NCI-H2196 (cell line): ENCODE measurements around the gene DMPK.
"Not testable (repeated sequence)": the region's sequence is repeated elsewhere in the genome, so short reads cannot be mapped to it uniquely, and the experiment has no call there.

Source experiments
- DNase-seq: peaks from one replicate; lab custom pipeline; 2025; ENCODE audit not compliant: unreplicated experiment; lab: John Stamatoyannopoulos, UW

The DMPK gene

DNA sequence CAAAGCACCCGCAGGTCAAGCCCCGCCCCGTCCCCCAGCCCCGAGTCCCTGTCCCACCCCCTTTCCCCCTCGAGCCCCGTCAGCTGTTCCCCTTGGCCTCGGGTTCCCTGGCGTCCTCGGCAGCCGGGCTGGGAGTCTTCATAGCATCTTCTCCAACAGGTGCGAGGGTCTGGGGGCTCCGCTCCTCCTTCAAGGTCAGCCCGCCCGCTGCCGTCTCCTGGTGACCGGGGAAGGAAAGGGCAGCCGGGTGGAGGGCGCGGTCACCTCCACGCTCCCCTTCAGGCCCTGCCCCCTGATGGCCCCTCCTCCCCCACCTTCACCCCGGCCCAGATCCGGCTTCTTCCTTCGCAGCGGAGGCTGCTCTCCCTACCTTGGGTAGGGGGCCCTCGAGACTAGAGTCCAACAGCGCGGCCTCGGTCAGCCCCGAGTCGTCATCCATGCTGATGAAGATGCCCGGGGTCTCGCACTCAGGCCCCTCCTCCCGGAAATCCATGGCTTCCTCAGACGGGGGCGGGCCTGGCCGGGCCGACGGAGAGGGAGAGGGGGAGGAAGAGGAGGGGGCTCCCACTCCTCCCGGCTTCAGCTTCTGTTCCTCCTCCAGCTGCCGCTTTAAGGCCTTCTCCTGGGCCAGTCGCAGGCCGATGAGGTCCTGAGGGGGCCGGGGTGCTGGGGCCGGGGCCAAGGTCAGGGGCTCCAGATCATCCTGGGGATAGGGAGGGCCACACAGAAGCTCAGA, 33.4 kb upstream of the DMPK start:
- no peak for DNase-seq

DNA sequence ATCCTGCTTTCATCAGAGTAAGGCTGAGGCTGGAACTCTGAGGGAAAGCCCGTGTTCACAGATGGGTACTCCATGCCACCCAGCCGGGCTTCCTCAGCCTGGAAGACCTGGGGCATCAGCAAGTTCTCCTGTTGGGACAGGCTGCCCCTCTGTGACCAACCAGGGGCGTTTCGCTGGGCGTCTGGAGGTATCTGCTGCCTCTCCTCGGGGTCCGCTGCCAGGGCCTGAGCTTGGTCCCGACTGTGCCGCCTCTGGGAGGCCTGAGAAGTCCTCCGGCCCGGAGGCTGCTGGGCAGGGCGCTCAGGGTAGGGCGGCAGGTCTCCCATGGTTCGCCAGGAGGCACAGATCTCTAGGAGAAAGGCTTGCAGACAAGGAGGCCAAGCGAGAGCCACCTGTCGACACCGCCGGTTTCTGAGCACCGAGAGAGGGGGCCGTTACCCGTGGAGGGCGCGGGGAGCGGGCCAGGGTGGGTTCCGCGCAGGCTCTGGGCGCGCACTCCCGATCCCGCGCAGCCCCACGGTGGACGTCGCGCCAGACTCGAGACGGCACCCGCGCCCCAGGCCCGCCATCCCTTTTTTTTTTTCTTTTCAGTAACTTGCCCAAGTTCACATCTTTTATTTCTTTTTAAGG, 32.7 kb upstream of the DMPK start, which contains the start of gene RSPH6A:
Gene RSPH6A, minus strand, starts transcription at position 458 of the 630 bp plus-strand sequence. Its CDS starts 132 bp downstream, at position 326.
- DNase-seq: no peak

DNA sequence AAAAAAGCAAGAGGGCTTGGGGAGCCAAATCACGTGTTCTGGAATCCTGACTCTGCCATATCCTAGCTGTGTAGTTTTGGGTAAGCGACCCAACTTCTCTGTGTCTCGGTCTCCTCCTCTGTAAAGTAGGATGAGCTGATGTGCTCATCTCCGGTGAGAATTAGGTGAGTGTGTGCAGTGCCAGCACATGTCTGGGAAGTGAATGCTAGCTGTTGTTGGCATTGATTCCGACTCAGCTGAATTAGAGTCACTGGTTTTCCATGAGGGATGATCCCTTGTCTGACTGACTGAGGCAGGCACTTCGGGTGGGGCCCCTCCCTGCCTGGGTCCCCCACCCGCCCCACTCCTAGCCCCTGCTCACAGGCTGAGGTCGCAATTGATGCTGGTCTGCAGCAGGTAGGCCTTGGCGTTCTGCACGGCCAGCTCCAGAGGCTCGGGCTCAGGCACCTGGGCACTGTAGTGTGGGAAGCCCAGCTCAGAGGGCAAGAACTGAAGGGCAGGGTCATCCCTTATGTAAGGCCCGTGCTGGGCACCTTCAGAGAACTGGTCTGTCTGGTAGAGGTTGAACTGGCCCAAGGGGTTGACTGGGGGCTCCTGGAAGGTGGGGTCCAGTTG, 32.0 kb upstream of the DMPK start:
- DNase-seq: no peak

DNA sequence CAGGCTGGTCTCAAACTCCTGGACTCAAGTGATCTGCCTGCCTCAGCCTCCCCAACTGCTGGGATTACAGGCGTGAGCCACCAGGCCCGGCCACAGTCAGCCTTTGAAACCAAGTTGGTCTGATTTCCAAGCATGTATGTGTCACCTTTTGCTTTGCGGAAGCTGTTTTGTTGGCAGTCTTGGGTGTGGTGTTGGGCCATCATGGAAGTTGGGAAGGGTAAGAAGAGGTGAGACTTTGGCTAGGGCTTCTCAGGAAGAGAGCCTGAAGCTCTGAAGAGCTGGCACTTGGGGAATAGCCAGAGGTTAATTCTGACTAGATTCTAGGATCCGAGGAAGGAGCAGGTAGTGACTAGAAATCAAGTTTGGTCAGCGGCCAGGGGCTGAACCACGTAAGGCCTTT, 30.0 kb upstream of the DMPK start:
- no peak for DNase-seq

DNA sequence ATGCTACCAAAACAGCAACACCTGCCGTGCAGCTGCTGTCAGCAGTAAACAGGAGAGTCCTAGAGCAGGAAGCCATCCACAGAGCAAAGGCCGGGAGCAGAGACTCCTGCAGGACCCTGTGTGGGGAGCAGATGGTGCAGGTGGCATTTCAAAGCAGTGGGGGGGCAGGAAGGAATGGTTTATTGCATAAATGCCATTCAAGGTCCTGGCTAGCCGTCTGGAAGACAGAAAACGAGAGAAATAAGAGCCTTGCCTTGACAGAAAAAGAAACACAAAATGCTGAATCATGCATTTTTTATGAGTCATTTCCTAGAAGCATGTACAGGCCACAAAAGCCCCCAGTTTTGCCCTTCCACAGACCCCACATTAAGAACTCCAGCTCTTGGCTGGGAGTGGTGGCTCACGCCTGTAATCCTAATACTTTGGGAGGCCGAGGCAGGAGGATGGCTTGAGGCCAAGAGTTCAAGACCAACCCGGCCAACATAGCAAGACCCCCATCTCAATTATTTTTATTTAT, 27.4 kb upstream of the DMPK start:
- DNase-seq: peak; percentile 65

DNA sequence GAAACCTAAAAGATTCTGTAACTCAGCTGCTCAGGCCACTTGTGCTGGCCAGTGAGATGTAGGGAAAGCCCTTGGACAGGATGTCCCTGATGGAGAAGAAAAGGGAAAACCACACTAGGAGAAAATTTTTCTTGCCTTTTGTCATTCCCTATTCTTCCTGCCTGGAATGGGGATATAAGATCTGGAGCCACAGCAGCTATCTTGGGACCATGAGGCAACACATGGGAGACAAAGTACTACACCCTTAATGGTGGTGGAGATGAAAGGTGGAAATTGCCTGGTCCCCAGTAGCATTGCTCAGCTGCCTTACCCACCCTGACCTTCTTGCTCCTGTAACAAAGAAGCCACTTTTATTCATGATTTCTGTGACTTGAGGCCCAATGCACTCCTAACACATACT, 23.4 kb upstream of the DMPK start:
- DNase-seq: no peak

DNA sequence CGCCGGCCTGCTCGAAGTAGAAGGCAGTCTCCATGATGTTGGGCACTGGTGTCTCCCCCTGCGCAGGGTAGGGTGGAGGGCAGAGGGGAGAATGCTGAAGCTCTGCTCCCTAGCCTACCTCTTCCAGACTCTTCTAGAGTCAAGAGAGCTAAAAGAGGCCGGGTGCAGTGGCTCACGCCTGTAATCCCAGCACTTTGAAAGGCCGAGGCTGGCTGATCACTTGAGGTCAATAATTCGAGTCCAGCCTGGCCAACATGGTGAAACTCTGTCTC, 22.6 kb upstream of the DMPK start:
- DNase-seq: no peak

DNA sequence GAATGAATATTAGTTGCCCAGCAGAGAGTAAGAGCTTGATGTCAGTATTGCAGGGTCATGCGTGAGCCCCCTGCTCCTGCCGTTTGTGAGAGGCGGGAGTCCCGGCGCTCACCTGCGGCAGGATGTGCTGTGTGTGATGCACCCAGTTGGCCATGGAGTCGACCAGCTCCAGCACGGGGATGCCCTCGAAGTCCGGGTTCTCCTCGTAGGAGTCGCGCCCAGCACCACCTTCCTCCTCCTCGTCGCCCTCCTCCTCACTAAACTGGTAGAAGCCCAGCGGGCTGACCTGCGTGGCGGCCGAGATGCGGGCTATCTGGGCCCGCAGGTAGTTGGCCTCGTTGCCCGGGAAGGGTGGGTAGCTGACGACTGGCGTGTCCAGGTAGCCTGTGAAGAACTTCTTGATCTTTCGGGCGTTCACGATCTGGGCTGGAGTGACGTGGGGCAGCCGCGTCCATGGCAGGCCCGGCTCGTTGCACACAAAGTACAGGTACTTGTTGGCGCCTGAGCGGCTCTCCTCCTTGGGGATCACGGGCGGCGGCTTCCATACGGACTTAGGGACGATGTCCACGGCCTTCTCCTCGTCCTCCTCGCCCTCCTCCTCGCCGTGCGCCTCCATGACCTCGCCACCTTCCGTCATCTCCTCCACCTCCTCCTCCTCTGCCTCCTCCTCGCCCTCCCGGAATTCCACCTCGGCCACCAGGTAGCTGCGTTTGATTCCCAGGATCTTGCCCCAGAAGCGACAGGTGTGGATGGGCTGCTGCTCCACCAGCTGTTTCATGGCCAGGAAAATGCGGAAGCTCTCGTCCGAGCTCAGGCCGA, 22.1 kb upstream of the DMPK start:
- DNase-seq: no peak

DNA sequence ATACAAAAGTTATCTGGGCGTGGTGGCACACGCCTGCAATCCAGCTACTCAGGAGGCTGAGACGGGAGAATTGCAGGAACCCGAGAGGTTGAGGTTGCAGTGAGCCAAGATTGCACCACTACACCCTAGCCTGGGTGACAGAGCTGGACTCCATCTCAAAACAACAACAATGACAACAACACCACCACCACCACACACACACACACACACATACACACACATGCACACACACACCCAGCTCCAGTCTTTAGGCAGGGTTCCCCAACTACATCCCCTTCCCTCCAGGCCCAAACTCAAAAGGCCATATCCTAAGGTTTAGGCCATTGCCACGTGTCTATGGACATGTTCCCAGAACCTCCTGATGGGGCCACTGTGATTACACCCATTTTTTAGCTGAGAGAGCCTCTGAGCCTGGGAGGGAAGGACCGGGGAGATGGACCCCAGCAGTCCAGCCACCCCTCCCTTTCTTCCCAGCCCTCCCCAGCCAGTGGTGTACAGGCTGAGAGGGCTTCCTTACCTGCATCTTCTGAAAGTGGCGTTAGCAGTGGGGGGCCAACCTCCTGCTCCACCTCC, 19.4 kb upstream of the DMPK start:
- DNase-seq: no peak

DNA sequence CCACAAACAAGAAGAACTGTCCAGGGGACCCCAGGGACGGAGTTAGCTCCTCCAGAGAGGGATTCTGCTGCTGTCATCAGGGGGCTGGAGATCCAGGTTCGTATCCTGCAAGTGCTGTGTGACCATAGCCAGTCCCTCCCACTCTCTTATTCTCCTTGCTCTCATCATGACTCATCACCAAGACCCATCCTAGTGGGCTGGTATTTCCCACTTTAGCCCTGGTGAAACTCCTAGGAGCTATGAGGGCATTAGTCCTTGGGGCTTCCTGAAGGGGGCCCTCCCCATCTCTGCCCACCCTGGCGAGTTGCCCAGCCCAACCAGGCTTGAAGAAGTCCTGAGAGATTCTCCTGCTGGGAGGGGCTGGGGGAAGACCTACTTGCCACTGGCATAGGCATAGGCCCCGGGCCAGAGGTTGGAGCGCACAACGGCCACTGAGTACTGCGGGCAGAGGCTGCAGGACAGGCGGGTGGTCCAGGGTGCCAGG, 17.8 kb upstream of the DMPK start:
- no peak for DNase-seq

DNA sequence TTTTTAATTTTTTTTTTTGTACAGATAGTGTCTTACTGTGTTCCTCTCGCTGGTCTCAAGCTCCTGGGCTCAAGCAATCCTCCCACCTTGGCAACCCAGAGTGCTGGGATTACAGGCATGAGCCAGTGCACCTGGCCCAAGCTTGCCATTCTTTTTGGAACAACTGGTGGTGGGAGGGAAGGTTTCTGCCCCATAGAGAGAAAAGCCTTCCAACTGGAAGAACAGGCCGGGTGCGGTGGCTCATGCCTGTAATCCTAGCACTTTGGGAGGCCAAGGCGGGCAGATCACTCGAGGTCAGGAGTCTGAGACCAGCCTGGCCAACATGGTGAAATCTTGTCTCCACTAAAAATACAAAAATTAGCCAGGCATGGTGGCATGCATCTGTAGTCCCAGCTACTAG, 17.3 kb upstream of the DMPK start:
- not testable (repeated sequence) for DNase-seq

DNA sequence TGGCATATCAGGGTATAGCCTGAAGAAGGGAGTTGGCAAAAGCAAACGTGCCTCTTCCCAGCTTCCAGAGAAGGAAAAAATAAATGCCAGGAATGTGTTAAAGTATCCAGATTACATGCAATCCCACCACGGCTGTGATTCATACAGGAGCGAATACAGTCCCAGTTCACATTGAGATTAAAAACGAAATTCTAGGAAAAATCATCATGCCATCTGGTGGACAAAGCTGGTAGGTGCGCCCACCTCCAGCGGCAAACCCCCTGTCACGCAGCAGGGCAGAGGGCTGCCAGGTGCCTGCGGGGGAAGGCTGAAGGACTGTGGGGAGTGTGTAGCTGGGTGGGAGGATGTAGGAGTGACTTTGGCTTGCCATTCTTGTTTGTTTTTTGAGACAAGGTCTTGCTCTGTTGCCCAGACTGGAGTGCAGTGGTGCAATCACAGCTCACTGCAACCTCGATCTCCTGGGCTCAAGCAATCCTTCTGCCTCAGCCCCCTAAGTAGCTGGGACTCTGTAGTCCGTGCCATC, 16.8 kb upstream of the DMPK start:
- DNase-seq: peak; percentile 64

DNA sequence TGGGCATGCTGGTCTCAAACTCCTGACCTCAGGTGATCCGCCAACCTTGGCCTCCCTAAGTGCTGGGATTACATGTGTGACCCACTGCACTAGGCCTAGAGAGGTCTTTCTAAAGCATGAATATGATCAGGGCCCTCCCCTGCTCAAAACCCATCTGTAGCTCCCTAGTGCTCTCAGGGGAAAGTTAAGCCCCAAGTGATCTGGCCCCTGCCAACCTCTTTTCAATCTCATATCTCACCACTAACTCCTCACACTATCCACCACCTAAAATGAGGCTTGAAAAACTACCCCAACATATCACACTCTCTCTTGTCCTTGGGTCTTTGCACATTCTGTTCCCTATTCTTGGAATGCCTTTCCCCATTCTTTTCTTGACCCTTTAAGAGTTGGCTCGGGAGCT, 12.3 kb upstream of the DMPK start:
- no peak for DNase-seq

DNA sequence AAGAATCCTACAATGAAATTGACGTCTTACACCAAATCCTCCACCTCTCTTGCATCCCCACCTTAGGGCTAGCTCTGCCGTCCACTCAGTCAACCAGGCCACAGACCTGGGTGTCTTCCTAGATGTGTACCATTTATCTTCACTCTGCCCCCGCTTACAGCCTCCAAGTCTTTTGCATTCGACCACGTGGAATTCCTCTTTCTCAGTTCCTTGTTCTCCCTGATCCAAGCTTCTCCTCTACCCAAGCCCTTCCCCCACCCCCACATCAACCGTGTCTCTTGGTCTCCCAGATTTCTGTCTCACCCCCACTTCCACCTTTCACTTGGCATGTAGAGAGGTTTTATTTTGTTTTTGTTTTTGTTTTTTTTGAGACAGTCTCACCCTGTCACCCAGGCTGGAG, 11.6 kb upstream of the DMPK start:
- no peak for DNase-seq

DNA sequence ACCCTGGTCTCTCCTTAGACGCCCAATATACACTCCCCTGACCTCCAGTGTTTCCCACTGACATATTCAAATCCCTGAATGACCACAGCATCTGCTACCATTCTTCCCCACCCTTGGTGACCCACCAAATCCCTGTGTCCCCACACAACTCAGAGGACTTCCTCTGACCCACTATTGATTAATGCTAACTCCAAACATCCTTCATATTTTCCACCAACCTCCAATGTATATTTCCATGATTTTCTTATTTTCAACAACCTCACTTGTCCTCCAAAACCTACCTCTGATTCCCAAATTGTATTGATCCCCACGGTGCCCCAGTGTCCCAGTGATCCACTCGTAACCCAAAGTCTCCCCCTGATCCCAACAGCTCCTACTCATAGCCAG, 10.9 kb upstream of the DMPK start:
- no peak for DNase-seq

DNA sequence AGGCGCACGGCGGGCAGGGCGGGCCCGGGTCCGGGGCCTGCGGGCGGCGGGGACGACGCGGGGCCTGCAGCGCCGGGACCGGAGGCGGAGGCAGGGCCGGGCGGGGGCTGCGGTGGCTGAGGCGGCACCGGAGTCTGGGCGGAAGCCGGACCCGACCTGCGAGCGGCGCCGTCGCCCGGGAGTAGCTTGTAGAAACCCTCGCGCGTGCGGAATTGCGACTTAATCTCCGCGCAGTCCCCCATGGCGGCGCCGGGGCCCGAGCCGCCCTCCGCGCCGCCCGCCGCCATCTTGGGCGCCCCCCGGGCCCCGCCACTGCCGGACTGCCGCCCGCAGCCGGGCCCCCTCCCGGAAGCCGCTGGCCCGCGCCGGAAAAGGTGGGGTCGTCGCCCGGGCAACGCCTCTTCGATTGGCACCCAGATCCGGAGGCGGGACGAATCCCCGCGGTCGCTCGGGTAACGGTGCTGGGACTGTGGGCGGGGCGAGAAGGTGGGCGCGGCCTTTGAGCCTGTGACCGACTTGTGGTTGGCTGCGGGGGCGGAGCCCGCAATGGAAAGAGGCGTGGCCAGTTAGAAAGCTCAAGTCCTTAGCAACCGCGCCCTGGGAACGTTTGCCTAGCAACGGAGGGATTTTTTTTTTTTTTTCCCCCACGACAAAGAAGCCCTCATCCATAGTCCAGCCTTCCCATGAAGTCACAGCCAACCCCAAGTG, 10.3 kb upstream of the DMPK start, which contains the start of gene DMWD:
Gene DMWD, minus strand, starts transcription at position 376 of the 708 bp plus-strand sequence. Its CDS starts 89 bp downstream, at position 287.
- peak; percentile 99 for DNase-seq

DNA sequence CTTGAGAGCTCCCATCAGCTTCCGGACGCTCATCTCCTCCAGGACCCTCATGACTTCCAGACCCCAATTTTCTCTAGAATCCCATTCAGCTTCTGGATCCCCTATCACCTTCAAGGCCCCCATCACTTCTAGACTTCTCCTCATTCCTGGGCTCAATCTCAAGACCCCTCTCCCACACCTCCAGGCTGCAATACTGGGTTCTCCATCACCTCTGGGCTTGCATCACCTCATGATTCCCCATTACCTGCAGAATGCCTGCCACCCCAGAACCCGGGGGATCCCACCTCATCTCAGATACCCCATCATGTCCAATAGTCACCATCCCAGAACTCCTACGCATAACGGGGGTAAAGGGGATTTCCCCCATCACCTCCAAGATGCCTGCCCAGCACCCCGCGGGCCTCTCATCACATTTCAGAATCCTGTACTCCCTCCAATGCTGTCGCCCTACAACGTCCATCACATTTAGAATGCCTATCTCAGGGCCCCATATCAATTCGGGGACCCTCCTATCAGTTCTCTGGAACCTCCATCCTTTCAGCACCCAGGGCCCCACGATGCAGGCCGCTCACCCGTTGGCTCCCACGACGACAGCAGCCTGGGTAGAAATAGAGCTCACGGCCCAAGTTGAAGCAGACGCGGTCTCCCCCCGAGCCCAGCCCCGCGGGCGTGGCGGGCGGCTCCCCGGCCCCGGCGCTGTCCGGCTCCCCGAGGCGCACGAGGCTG, 9.6 kb upstream of the DMPK start:
- DNase-seq: no peak

DNA sequence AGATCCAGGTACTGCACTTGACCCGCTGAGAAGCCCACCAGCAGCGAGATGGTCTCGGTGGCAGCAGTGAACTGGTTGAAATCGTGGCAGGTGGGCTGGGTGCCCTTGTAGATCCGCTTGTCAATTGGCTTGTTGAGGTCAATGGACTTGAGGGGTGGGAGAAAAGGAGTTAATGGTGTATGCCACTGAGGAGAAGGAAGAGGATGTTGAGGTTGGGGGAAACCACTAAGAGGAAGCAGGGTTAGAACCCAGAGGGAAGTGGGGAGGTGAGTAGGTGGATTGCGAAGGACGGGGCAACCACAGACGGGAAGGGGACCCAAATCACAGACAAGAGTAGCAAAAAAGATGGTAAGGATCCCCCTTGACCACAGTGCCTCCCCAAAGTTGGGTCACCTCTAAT, 8.7 kb upstream of the DMPK start:
- no peak for DNase-seq

DNA sequence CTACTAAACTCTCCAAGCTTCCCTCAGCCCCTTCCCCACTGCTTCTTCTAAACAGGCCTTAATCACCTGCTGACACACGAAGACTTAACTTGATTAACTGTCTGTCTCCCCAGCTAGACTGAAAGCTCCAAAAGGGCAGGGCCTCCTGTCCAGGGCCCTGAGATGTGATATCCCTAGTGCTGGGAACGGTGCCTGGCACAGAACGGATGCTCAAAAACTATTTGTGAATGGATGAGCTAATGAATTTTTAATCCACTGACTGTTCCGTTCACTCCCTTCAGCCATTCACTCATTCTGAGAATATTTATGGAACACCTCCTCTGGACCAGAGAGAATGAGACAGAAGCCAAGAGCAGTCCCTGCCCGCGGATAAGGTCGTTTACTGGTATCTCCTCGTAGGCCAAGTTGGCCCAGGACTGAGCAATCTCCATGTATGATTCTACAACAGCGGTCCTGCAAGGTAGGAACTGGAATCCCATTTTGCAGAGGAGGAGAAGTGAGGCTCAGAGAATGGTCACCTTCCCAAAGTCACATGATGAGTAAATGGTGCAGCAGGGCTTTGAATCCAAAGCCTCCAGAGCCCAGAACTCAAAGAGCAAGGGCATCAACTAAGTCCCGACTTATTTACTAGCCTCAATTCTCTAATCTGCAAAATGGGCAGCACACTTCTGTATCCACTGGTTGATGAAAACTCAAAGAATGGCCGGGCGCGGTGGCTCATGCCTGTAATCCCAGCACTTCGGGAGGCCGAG, 6.9 kb upstream of the DMPK start:
- no peak for DNase-seq
